K562 (cell line): ENCODE results near the gene COMMD1. TPM values are rescaled to one million over a fixed set of nuclear protein-coding genes. Genes with fewer than 3 reads are reported as not detected.

ENCODE experiments used
- ATAC-seq: fragments of 200-7000 bp; cut with Tn5 transposase; 3 replicates; pipeline ENCODE4 v1.9.1; 2020; ENCODE audit warnings: moderate library complexity
- BruUV-seq: library from RNA; stranded (reverse); fragments of 400-500 nt; replicated peaks from 2 replicates; lab custom pipeline; 2021; lab: Mats Ljungman, UMichigan
- CTCF ChIA-PET: fragments of 300-600 bp; formaldehyde crosslinking; extraction: SDS; loops from one replicate; lab custom pipeline; 2021; ENCODE audit warnings: low intra/inter-chr PET ratio; lab: Yijun Ruan, JAX
- POLR2A ChIA-PET: fragments of 300-600, 350-650 bp; sonication (Branson Sonifier 250); formaldehyde crosslinking; extraction: SDS; loops from one replicate; lab custom pipeline; 2021; ENCODE audit warnings: antibody characterized with exemption, inconsistent platforms; lab: Yijun Ruan, JAX
- DNase-seq, 4 experiments: peaks; one replicate each; pipeline versions ENCODE4 v3.0.0 to v3.0.0-alpha.2; 2011 to 2018; ENCODE audit warnings: low spot score in 3 of 4, mixed read lengths in 3 of 4; ENCODE audit errors: extremely low read depth in 1 of 4
- FAIRE-seq: peaks from 2 replicates; lab custom pipeline; 2011; peaks lifted over from hg19 to GRCh38; lab: Jason Lieb, UNC
- H2AFZ ChIP-seq: 2 replicates; pipeline ENCODE4 v1.6.0; 2011; ENCODE audit warnings: low read depth, low read length, control low read depth, inconsistent platforms
- H3K27ac ChIP-seq: fragments of 200-600 bp; 3 replicates; pipeline ENCODE4 v1.8.0; 2011; ENCODE audit warnings: low read depth, mild to moderate bottlenecking, control low read depth, inconsistent platforms, low read length, moderate library complexity, mixed read lengths; ENCODE audit errors: extremely low read depth
- H3K27me3 ChIP-seq, 2 experiments: fragments of 300-600 bp in 1 of 2; 2 replicates in 1 of 2; 3 replicates in 1 of 2; pipeline versions ENCODE4 v1.6.0 to v1.8.0; 2011; ENCODE audit warnings: inconsistent platforms in 2 of 2, low read length in 2 of 2, mild to moderate bottlenecking in 1 of 2, mixed read lengths in 1 of 2, moderate library complexity in 1 of 2; ENCODE audit not compliant: control insufficient read depth in 2 of 2, insufficient read depth in 2 of 2
- H3K36me3 ChIP-seq: fragments of 300-600 bp; 3 replicates; pipeline ENCODE4 v1.8.0; 2011; ENCODE audit warnings: mild to moderate bottlenecking, low read length, inconsistent platforms; ENCODE audit not compliant: control insufficient read depth, insufficient read depth
- H3K4me1 ChIP-seq, 2 experiments: fragments of 200-600 bp in 1 of 2; replicated peaks in 1 of 2; 2 replicates in 1 of 2; 3 replicates in 1 of 2; pipeline versions ENCODE4 v1.5.1 to v1.8.0; 2011; ENCODE audit warnings: inconsistent platforms in 2 of 2, low read length in 2 of 2, mild to moderate bottlenecking in 1 of 2, mixed read lengths in 1 of 2, moderate library complexity in 1 of 2; ENCODE audit not compliant: control insufficient read depth in 2 of 2, insufficient read depth in 2 of 2
- H3K4me2 ChIP-seq: 2 replicates; pipeline ENCODE4 v1.6.1; 2011; ENCODE audit warnings: low read length, control low read depth, inconsistent platforms, mixed read lengths; ENCODE audit not compliant: insufficient read depth
- H3K4me3 ChIP-seq: fragments of 200-600 bp; sonication (generic), shearing (Covaris generic); 2 replicates; pipeline ENCODE4 v1.5.1; 2016; ENCODE audit warnings: control low read depth, inconsistent platforms
- H3K79me2 ChIP-seq: fragments of 200-600 bp; 3 replicates; pipeline ENCODE4 v1.8.0; 2011; ENCODE audit warnings: low read length, inconsistent platforms; ENCODE audit not compliant: control insufficient read depth, insufficient read depth
- H3K9ac ChIP-seq, 2 experiments: 2 replicates each; pipeline versions ENCODE4 v1.6.0 to v1.6.1; 2011; ENCODE audit warnings: low read depth in 2 of 2, low read length in 2 of 2, control low read depth in 1 of 2, inconsistent platforms in 1 of 2, mild to moderate bottlenecking in 1 of 2, mixed read lengths in 1 of 2; ENCODE audit not compliant: insufficient read depth in 1 of 2
- H3K9me1 ChIP-seq: one replicate; pipeline ENCODE4 v1.6.0; 2011; ENCODE audit warnings: inconsistent platforms, mild to moderate bottlenecking, low read length, moderate library complexity; ENCODE audit not compliant: control insufficient read depth, insufficient read depth
- H3K9me3 ChIP-seq: replicated peaks from 2 replicates; pipeline ENCODE4 v1.5.1; 2011; ENCODE audit warnings: low read depth, low read length, inconsistent platforms; ENCODE audit not compliant: control insufficient read depth, insufficient read depth
- H4K20me1 ChIP-seq: replicated peaks from 2 replicates; pipeline ENCODE4 v1.6.1; 2011; ENCODE audit warnings: low read length, inconsistent platforms, mixed read lengths; ENCODE audit not compliant: control insufficient read depth, insufficient read depth
- ESRRB ChIP-seq: fragments of 250-450 bp; sonication (Bioruptor Pico); IDR thresholded peaks from 2 replicates; pipeline ENCODE4 v1.5.0; 2020; ENCODE audit warnings: mild to moderate bottlenecking, moderate library complexity, borderline replicate concordance
- MECOM ChIP-seq: fragments of 250-450 bp; sonication (Bioruptor Pico); IDR thresholded peaks from 2 replicates; pipeline ENCODE4 v1.8.0; 2022; ENCODE audit warnings: inconsistent platforms
- MXD1 ChIP-seq: fragments of 250-450 bp; sonication (Bioruptor Pico); IDR thresholded peaks from 2 replicates; pipeline ENCODE4 v1.8.0; 2021; ENCODE audit warnings: borderline replicate concordance, mild to moderate bottlenecking, moderate library complexity; ENCODE audit not compliant: poor library complexity, severe bottlenecking
- SFPQ ChIP-seq: fragments of 200-400 bp; formaldehyde crosslinking; IDR thresholded peaks from 2 replicates; pipeline ENCODE4 v1.6.1; 2017; ENCODE audit warnings: mild to moderate bottlenecking, low read depth, low read length, moderate library complexity
- SMARCA4 ChIP-seq: fragments of 450-650 bp; IDR thresholded peaks from 2 replicates; pipeline ENCODE4 v1.6.1; 2016
- XRCC3 ChIP-seq: fragments of 450-650 bp; IDR thresholded peaks from 2 replicates; pipeline ENCODE4 v1.6.1; 2017; ENCODE audit warnings: mild to moderate bottlenecking, moderate library complexity
- ZFP91 ChIP-seq: sonication (generic); formaldehyde crosslinking; IDR thresholded peaks from 2 replicates; pipeline ENCODE4 v1.8.0; 2022; ENCODE audit warnings: mild to moderate bottlenecking, missing genetic modification reagents
- ZNF197 ChIP-seq: fragments of 200-800 bp; sonication (Bioruptor generic); IDR thresholded peaks from 2 replicates; pipeline ENCODE4 v1.6.1; 2016; ENCODE audit warnings: low read depth, missing genetic modification characterization, missing compliant biosample characterization
- in situ Hi-C: fragments of 300-500 bp; cut with MboI; formaldehyde crosslinking; loops from 4 replicates; pipeline ENCODE4 v1.15.0; 2018; ENCODE audit warnings: inconsistent platforms, mixed read lengths
- intact Hi-C: fragments of 100-400 bp; cut with micrococcal nuclease; formaldehyde crosslinking; loops from 2 replicates; pipeline ENCODE4 v1.14.2; 2022
- polyA plus RNA-seq, 8 experiments: library from polyadenylated mRNA; depleted of rRNA in 4 of 8; stranded (reverse) in 5 of 8; unstranded in 3 of 8; fragments of >200 nt; fragmentation: Nextera tagmentation in 2 of 8; fragmentation: Illumina TruSeq in 1 of 8; extraction: Ambion mirVana in 2 of 8; extraction: Trizol in 1 of 8; gene quantifications; 2 replicates each; pipeline versions ENCODE4 v1.2.1 to v1.2.3, GENCODE V29; 2011 to 2014; ENCODE audit warnings: inconsistent platforms in 1 of 8, missing spikeins in 1 of 8
- total RNA-seq, 7 experiments: library from RNA; depleted of rRNA in 6 of 7; stranded (reverse); fragments of >200 nt in 6 of 7; fragmentation: Illumina TruSeq in 2 of 7; extraction: Trizol in 2 of 7; gene quantifications; 2 replicates each; pipeline versions ENCODE4 v1.2.1 to v1.2.3, GENCODE V29; 2011 to 2021; ENCODE audit warnings: low replicate concordance in 1 of 7

Gene COMMD1
- total and polyA plus RNA-seq, 9 of the 15 experiments (the other 6 are each of a cell fraction or from before 2014, with no cell fraction given) = 14.4 to 77.0 (median 21.4) TPM

- no peak overlapping the region for H3K4me2 ChIP-seq
- FAIRE-seq (no peak), DNase-seq (no peak), ATAC-seq (no peak)
- H3K27me3 ChIP-seq = no peaks in the 10 kb centered on the region
- TF ChIP-seq MXD1 (no peak), SFPQ (no peak), MECOM (CRISPR knock-in tag) (no peak), XRCC3 (no peak), SMARCA4 (no peak), ZFP91 (CRISPR knock-in tag) (no peak), ZNF197 (CRISPR knock-in tag) (no peak), ESRRB (CRISPR knock-in tag) (no peak)
- CTCF ChIA-PET = no interaction called here
- no peaks in the 10 kb centered on the region for H4K20me1 ChIP-seq
- H3K4me3 ChIP-seq = no peak overlapping the region
- no peaks in the 10 kb centered on the region for H3K79me2 ChIP-seq
- H3K27ac ChIP-seq = no peak overlapping the region
- no peak overlapping the region for H3K9ac ChIP-seq
- no peak overlapping the region for H2AFZ ChIP-seq
- POLR2A ChIA-PET = no interaction called here
- BruUV-seq = no TSS peak
- H3K9me3 ChIP-seq = no peaks in the 10 kb centered on the region
- in situ Hi-C loops = no loop called here
- no peaks in the 10 kb centered on the region for H3K9me1 ChIP-seq
- no peaks in the 10 kb centered on the region; a peak in 1 of 5 replicates for H3K4me1 ChIP-seq
- intact Hi-C loops = no loop called here
- H3K36me3 ChIP-seq = no peaks in the 10 kb centered on the region
Observed at GRCh38 chr2:62118160-62118559, 212.7 kb downstream of the COMMD1 start.
